T-helper 17 cell (primary cell): Measurements from ENCODE around the gene RPTOR. TPM values are rescaled to one million over a fixed set of nuclear protein-coding genes. Genes with fewer than 3 reads are reported as not detected.

Source experiments
- ATAC-seq: fragments of 150-1000 bp; cut with Tn5 transposase; 2 replicates; pipeline ENCODE4 v1.10.0; 2021; ENCODE audit warnings: mild to moderate bottlenecking, moderate library complexity
- DNase-seq, 3 donors: peaks; one replicate each; pipeline versions ENCODE4 v3.0.0 to v3.0.0-alpha.2; 2020 to 2021
- H3K9me3 ChIP-seq: one replicate; pipeline ENCODE4 v1.7.0; 2013; ENCODE audit warnings: low read length, mild to moderate bottlenecking; ENCODE audit not compliant: control insufficient read depth, poor library complexity, severe bottlenecking
- H3K27ac Mint-ChIP-seq: one replicate; pipeline ENCODE4 v1.8.0; 2022; ENCODE audit warnings: mild to moderate bottlenecking, moderate library complexity, mixed read lengths
- H3K27me3 Mint-ChIP-seq: one replicate; pipeline ENCODE4 v1.8.0; 2022; ENCODE audit warnings: mixed read lengths
- H3K36me3 Mint-ChIP-seq: one replicate; pipeline ENCODE4 v1.8.0; 2022; ENCODE audit warnings: low read depth, mixed read lengths
- H3K4me1 Mint-ChIP-seq: one replicate; pipeline ENCODE4 v1.8.0; 2022; ENCODE audit warnings: mild to moderate bottlenecking, mixed read lengths
- H3K4me3 Mint-ChIP-seq: one replicate; pipeline ENCODE4 v1.8.0; 2022; ENCODE audit warnings: mild to moderate bottlenecking, moderate library complexity, mixed read lengths
- total RNA-seq, 4 donors: library from RNA in 2 of 4; stranded (reverse) in 2 of 4; gene quantifications; one replicate each; pipeline ENCODE4 v1.2.3 and lab custom pipeline; 2022 to 2026

The RPTOR gene
- total RNA-seq, 2 donors from 2014 or later, result 55.1 to 61.5 TPM

DNA sequence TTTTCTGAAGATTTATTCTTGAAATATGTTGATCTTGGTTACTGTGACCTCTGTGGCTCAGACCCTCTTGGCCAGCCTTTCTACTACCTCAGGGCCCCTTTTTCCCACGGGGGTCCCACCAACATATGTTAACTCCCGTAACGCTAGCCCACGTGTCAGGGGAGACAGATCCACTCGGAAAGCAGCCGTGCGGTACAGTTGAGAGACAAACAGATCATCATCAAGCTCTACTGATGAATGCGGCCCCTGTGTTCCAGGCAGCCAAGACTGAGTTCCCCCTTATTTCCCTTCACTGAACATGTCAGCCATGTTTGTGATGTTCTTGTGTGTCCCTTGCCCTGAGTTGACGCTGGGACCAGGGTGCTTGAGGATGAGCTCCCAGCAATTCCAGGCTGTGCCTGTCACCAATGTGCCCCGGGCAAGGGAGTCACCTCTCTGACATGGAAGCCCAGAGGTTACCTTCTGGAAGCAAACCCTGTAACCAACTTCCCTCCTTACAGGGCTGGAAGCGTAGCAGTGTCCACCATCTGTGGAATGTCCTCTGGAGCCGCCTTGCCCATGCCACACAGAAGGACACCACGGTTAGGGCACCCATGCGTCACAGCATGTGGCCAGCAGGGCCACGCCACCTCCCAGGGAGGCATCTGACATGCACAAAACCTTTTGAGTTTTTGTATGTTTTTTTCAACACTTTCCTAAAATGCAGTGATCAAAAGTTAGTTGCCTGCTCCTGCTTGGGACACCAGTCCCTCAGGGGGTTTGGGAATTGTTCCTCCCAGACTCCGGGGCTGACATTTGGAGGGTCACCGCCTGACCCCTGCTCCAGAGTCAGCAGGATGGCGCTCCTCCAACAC lies 253.3 kb downstream of the RPTOR start:
- H3K4me1 Mint-ChIP-seq, result peaks cover 8% of the 10 kb centered on the region
- no peak overlapping the region for H3K4me3 Mint-ChIP-seq
- ATAC-seq, result no peak
- peaks cover 2% of the 10 kb centered on the region for H3K36me3 Mint-ChIP-seq
- no peaks in the 10 kb centered on the region for H3K9me3 ChIP-seq
- DNase-seq, result no peak
- no peak overlapping the region for H3K27ac Mint-ChIP-seq
- no peaks in the 10 kb centered on the region for H3K27me3 Mint-ChIP-seq

DNA sequence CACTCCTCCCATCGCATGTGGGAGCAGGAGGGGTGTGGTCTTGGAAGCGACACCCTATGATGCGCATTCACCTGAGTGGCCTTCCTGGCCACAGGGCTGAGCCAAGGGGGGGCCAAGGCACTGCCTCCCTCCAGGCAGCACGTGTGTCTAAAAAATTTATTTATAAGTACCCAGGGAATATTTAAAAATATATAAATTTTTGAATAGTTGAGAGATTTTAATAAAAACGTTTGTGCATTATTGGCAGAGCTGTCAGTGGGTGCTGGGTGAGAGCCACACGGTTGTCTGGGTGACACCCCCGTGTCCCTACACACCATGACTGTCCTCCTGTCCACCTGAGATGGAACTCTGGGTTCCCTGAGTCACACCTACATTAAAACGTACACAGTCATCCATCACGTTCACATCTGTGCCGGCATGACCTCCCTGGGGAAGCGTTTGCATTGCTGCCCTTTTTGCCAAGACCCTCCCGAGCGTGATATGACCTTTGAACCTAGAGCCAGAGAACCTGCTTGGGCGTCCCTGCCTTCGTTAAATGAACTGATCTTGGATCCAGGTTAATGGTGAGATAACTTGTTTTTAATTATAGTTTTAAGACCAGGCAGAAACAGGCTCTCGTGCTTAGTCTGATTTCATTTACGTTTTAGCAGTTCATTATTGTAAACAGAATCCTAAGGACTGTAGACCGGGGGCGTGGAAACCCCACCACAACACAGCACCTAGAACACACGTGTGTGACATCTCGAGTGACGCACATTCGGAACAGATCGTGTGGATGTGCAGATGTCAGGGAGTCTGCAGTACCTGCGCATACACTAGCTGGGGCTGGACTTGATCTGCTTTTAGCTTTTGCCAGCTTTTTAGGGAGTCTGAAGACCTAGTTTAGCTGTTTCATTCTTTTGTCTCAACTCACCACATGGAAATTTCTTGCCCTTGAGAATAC lies 254.2 kb downstream of the RPTOR start:
- no peaks in the 10 kb centered on the region for H3K9me3 ChIP-seq
- Mint-ChIP-seq H3K27ac (no peak overlapping the region), H3K4me1 (peaks cover 5% of the 10 kb centered on the region), H3K27me3 (no peaks in the 10 kb centered on the region), H3K4me3 (no peak overlapping the region), H3K36me3 (peaks cover 2% of the 10 kb centered on the region)
- ATAC-seq (no peak), DNase-seq (no peak)

DNA sequence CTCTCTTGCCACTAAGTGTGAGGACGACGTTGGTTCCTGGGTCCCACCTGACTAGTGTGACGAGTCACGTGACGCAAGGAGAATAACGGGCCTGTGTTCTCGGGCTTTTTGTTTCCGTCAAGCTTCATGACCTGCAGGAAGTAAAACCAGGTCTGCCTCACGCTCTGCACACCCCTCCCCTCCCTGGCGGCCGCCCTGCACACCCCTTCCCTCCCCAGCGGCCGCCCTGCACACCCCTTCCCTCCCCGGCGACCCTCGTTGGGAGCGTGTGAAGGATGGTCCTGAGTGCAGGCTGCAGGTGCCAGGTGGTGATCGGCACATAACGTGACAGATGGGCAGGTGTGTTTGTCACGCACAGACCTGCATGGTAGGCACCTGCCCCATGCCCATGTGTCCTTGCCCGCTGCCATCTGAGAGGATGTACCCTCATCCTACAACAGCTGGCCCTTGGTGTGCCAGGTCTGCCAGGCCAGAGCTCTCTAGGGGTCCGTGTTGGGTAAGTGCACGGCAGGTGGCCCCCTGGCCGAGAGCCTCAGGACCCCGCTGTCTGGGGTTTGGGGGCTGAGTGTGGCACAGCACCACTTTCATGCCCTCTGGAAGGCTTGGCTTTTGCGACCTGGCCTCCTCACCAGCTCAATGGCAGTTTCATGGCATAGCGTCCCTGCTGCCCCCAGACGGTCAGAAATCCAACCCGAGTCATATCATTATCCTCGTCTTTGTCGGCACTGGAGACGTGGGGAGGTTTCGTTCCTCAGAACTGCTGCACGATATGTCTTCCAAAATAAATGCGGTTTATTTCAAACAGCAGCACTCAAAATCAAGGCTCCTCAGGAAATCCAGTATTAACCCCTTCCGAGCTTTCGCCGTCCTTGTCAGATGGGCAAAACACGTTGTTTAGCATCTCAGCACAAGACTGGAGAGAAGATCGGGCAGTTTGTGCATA lies 255.2 kb downstream of the RPTOR start:
- no peaks in the 10 kb centered on the region for H3K27me3 Mint-ChIP-seq
- DNase-seq (no peak), ATAC-seq (peak; percentile 18)
- no peak overlapping the region for H3K27ac Mint-ChIP-seq
- no peak overlapping the region for H3K4me3 Mint-ChIP-seq
- H3K36me3 Mint-ChIP-seq, result no peaks in the 10 kb centered on the region
- H3K4me1 Mint-ChIP-seq, result peaks cover 5% of the 10 kb centered on the region
- H3K9me3 ChIP-seq, result no peaks in the 10 kb centered on the region

DNA sequence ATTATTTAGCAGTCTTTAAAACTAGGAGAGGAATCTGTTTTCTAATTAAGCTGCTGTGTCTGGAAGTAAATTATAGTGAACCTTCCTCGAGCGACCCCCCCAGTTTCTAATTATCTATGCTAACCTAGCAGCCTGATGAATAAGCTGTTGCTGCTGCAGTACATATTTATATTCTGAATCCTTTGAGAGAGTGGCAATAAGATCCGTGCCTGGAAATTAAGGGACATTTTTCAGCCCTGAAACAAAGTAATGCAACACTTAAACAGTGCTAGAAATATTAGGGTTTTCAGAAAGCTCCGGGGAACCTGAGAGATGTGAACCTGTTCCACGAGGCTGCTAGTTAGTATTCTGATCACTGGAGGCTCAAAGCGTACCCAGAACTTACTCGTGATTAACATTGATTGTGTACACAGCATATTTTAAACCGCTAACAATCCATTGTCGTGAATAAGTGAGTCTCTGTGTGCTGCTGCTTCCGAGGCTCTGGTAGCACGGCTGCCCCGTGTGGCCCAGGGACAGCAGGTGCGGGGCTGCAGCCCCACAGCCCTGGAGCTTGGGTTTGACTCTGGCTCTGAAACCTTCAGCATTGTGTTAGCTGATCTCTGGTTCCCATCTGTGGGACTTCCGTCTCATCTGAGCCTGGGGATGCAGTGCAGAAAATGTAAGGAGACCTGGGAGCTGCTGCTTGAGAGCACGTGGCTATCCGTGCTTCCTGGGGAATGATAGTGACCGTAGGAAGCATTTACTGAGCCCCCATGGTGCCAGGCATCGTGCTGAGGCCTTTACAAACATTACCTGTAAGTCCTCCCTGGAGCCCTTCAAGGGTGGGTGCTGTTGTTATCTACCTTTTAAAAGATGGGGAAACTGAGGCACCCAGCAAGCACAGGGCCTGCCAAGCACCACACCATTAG lies 256.1 kb downstream of the RPTOR start:
- no peak for DNase-seq

DNA sequence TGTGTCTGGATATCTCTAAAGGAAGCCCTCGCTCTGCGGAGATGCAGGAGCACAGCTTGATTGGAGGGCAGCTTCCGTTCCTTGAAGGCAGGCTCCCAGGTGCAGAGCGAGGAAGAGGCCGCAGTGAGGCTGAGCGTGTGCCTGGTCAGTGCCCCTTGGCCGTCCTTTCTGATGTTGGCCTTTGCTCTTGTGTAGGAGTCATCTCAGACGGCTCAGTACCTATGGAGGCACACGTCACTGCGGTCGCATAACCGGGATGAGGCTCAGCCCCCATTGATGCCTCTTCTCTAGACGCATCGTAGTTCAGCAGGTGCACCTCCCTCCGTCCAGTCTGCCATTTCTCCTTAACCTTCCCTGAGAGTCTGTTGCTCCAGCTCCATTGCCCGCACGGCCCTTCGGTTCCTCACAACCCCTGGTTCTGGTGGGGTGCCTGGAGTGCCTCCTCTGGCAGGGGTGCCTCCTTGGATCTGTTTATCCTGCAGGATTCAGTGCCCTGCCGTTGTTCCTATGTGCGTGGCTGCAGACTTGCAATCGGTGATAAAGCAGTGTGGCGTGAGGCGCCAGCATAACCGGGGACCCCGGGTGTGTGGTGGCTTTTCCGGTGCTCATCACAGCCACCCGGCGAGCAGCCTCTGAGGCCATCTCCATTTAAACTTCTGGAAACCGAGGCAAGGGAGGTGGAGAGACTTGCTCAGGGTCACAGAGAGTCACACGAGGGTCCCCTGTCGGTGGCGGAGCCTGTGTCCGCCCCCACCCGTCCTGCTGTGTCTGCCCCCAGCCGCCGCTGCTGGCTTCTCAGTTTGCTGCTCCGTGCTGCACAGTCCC lies 258.2 kb downstream of the RPTOR start:
- no peaks in the 10 kb centered on the region for H3K9me3 ChIP-seq
- Mint-ChIP-seq H3K27ac (no peak overlapping the region), H3K36me3 (no peaks in the 10 kb centered on the region), H3K4me1 (peaks cover 3% of the 10 kb centered on the region), H3K27me3 (no peaks in the 10 kb centered on the region), H3K4me3 (no peak overlapping the region)
- DNase-seq (no peak), ATAC-seq (no peak)

More for the DNA sequence above, 256.1 kb downstream of the RPTOR start:
- no peaks in the 10 kb centered on the region for H3K27me3 Mint-ChIP-seq
- no peaks in the 10 kb centered on the region for H3K9me3 ChIP-seq
- H3K4me1 Mint-ChIP-seq, result peaks cover 3% of the 10 kb centered on the region
- peak overlapping the region; percentile 66 for H3K27ac Mint-ChIP-seq
- H3K4me3 Mint-ChIP-seq, result no peak overlapping the region
- ATAC-seq, result no peak
- no peaks in the 10 kb centered on the region for H3K36me3 Mint-ChIP-seq

DNA sequence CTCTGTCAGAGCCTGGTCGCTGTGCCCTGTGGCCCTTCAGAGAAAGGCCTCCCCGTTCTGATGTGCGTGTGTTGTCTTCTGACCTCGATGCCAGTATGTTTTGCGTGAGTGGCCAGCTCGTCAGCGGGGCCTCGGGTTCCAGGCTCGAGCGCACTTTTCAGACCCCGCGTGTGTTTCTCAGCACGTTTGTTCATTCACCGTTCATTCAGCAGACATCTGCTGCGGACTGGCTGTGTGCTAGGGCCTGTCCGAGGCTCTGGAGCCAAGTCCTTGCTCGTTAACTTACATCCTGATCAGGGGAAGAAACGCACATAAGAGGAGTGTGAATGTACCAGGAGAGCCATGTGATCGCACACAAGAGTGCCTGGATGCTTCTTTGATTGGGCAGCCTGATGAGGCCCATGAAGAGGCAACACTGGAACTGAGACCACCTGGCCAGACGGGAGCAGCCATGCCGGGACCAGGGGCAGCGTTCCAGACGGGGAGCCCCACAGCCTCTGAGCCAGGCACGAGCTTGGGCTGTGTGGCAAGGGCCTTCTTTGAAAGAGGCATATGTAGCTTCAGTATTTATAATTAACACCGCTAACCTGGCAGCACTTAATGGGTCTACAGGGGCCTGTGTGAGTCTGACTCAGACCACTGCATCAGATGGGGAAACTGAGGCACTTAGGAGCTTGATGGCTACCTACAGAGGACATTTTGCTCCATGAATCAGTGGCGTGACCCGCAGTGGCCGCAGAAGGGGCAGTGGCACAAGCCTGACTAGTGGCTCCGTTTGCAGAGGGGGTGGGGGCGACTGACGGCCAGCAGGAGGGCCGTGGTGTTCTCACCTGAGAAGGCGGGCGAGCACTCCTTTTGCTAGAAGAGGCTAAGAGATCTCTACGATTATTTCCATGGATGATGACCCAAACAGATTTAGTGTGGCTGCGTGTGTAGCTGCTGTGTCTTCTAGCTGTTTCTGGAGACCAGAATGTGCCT lies 259.1 kb downstream of the RPTOR start:
- H3K4me3 Mint-ChIP-seq, result no peak overlapping the region

DNA sequence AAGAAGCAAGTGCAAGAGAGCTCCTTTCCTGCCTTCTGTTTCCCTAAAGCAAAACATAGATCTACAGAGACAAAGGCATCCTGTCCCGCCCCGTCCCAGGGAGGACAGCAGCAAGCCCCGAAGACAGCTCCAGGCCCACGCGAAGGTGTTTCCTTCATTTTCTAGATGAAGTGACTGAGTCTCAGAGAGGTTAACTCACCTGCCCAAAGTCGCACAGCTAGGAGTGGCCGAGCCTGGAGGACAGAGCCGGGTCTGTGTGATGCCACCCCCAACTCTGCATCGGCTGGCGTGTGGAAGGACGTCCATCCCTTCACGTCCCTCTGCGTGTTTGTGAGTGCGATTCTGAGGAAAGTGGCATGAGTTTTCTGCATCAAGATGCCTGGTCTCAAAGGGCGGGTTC lies 259.8 kb downstream of the RPTOR start:
- H3K4me3 Mint-ChIP-seq, result peak overlapping the region; percentile 36
- ATAC-seq (no peak), DNase-seq (no peak)
- H3K27ac Mint-ChIP-seq, result no peak overlapping the region
- no peaks in the 10 kb centered on the region for H3K27me3 Mint-ChIP-seq
- no peaks in the 10 kb centered on the region for H3K9me3 ChIP-seq
- H3K4me1 Mint-ChIP-seq, result peaks cover 3% of the 10 kb centered on the region
- H3K36me3 Mint-ChIP-seq, result peaks cover 4% of the 10 kb centered on the region

More for the DNA sequence above, 259.1 kb downstream of the RPTOR start:
- H3K9me3 ChIP-seq, result no peaks in the 10 kb centered on the region
- H3K27me3 Mint-ChIP-seq, result no peaks in the 10 kb centered on the region
- no peak overlapping the region for H3K27ac Mint-ChIP-seq
- H3K4me1 Mint-ChIP-seq, result peaks cover 3% of the 10 kb centered on the region
- ATAC-seq (no peak), DNase-seq (no peak)
- H3K36me3 Mint-ChIP-seq, result peaks cover 4% of the 10 kb centered on the region

DNA sequence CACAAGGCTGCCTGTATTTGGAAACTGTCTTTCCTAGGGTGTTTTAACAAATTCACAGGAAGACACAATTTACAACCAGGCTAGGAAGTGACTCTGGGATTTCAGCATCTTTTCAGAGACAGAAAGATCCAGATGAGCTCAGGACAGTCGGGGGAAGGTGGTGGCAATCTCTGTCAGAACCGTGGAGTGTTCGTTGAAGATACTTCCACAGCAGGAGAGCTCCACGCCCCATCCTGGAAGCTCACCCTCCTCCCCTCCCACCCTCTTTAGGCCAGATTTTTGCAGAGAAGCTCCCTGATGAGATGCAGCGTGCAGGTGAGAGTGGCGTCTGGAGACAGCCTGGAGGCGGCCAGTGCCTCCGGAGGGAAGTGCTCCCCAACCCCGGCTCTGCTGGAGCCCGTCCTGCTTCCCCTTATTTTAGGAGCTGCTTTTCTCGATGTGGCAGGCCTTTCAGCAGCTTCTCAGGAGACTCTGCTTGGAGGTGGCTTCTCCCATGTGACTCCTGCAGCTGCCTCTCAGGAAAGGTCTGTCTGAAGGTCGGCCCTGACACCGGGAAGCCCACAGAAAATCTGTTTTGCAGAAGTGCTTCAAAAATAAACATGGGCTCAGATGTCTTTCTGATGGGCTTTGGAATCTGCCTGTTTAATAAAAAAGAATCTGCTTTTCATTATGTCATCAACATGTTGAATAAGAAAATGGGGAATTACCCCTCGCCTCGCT lies 260.6 kb downstream of the RPTOR start:
- Mint-ChIP-seq H3K4me1 (peaks cover 3% of the 10 kb centered on the region), H3K4me3 (no peak overlapping the region), H3K27me3 (no peaks in the 10 kb centered on the region), H3K36me3 (peaks cover 4% of the 10 kb centered on the region), H3K27ac (no peak overlapping the region)
- H3K9me3 ChIP-seq, result no peaks in the 10 kb centered on the region
- ATAC-seq (no peak), DNase-seq (no peak)

DNA sequence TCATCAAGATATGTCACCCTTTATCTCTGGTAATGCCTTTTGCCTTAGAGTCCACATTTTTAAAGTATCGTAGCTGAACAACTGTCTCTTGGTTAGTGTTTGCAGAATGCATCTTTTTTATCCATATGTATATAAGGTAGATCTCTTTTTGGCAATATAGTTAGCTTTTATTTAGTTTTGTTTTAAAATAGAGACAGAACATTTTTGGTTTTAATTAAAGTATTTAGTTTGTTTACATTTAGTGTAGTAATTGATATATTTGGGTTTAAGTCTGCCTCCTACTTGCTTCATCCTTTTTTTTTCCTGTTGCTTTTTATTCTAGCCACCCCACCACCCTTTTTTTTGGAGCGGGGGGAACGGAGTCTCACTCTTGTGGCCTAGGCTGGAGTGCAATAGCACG lies 262.4 kb downstream of the RPTOR start:
- no peak for ATAC-seq
- peaks cover 14% of the 10 kb centered on the region for H3K4me1 Mint-ChIP-seq
- no peak overlapping the region for H3K4me3 Mint-ChIP-seq
- no peak for DNase-seq
- no peaks in the 10 kb centered on the region for H3K27me3 Mint-ChIP-seq
- no peak overlapping the region for H3K27ac Mint-ChIP-seq
- H3K36me3 Mint-ChIP-seq, result peaks cover 4% of the 10 kb centered on the region
- no peaks in the 10 kb centered on the region for H3K9me3 ChIP-seq

DNA sequence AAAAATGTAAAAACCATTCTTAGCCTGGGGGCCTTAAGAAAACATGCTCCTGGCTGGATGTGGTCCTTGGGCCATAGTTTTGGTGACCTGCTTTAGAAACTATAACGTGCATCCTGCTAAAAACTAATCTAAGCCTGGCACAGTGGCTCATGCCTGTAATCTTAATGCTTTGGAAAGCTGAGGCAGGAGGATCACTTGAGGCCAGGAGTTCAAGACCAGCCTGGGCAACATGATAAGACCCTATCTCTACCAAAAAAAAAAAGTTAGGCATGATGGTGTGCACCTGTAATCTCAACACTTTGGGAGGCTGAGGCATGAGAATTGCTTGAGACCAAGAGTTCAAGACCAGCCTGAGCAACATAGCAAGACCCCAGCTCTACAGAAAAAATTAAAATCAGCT lies 263.2 kb downstream of the RPTOR start:
- Mint-ChIP-seq H3K4me1 (peaks cover 23% of the 10 kb centered on the region), H3K36me3 (peaks cover 4% of the 10 kb centered on the region)

More for the DNA sequence above, 263.2 kb downstream of the RPTOR start:
- no peaks in the 10 kb centered on the region for H3K9me3 ChIP-seq
- DNase-seq (no peak), ATAC-seq (no peak)
- no peaks in the 10 kb centered on the region for H3K27me3 Mint-ChIP-seq
- no peak overlapping the region for H3K4me3 Mint-ChIP-seq
- no peak overlapping the region for H3K27ac Mint-ChIP-seq
